Measurements from ENCODE around the gene FES.

GRCh38 chr15:90871716-90872485 is 12.4 kb upstream of the FES start:
- TF ChIP-seq ZZZ3 (IDR thresholded peaks at IDR 0.05; ENCODE audit: control insufficient read depth, insufficient read length, low read depth) (no peak), BACH1 (IDR thresholded peaks at IDR 0.05; ENCODE audit: borderline replicate concordance) (no peak; the same call in 1 of the 2 replicates), RB1 (IDR thresholded peaks at IDR 0.05; ENCODE audit: borderline replicate concordance) (no peak), JUND (IDR thresholded peaks at IDR 0.05; ENCODE audit: low read depth, low read length) (no peak), BHLHE40 (IDR thresholded peaks at IDR 0.05; ENCODE audit: borderline replicate concordance in 1 of 2, low read depth in 2 of 2, low read length in 1 of 2) (0 out of 4 replicates have a peak, but pooled peaks of 1 of the 2 experiments have one; percentile 25), BRCA1 (IDR thresholded peaks at IDR 0.05; ENCODE audit: low read depth, low read length) (no peak)
- TF ChIP-seq, protein P1, sequence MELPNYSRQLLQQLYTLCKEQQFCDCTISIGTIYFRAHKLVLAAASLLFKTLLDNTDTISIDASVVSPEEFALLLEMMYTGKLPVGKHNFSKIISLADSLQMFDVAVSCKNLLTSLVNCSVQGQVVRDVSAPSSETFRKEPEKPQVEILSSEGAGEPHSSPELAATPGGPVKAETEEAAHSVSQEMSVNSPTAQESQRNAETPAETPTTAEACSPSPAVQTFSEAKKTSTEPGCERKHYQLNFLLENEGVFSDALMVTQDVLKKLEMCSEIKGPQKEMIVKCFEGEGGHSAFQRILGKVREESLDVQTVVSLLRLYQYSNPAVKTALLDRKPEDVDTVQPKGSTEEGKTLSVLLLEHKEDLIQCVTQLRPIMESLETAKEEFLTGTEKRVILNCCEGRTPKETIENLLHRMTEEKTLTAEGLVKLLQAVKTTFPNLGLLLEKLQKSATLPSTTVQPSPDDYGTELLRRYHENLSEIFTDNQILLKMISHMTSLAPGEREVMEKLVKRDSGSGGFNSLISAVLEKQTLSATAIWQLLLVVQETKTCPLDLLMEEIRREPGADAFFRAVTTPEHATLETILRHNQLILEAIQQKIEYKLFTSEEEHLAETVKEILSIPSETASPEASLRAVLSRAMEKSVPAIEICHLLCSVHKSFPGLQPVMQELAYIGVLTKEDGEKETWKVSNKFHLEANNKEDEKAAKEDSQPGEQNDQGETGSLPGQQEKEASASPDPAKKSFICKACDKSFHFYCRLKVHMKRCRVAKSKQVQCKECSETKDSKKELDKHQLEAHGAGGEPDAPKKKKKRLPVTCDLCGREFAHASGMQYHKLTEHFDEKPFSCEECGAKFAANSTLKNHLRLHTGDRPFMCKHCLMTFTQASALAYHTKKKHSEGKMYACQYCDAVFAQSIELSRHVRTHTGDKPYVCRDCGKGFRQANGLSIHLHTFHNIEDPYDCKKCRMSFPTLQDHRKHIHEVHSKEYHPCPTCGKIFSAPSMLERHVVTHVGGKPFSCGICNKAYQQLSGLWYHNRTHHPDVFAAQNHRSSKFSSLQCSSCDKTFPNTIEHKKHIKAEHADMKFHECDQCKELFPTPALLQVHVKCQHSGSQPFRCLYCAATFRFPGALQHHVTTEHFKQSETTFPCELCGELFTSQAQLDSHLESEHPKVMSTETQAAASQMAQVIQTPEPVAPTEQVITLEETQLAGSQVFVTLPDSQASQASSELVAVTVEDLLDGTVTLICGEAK (IDR thresholded peaks at IDR 0.05; ENCODE audit: borderline replicate concordance): no peak

All from GM12878 (cell line).